Stimulated activated CD8-positive, alpha-beta memory T cell treated with anti-CD3 and anti-CD28 coated beads, Interleukin-2, amount 100 ng/mL, for 1 hour (primary cell): ENCODE results near the gene HLA-G.
A peak's percentile ranks its signal among the peaks of the same experiment; 100 is the strongest.
"Not testable (repeated sequence)": the region's sequence is repeated elsewhere in the genome, so short reads cannot be mapped to it uniquely, and the experiment has no call there.

Source experiments
- DNase-seq, 2 donors: peaks; one replicate each; pipeline ENCODE4 v3.0.0-alpha.2; 2020; ENCODE audit warnings: low read depth in 2 of 2

HLA-G gene

GRCh38 chr6:29827579-29828470 lies at the start of gene HLA-G:
Gene HLA-G, plus strand, starts transcription at chr6:29827825. Its CDS starts 20 bp downstream, at chr6:29827845.
- DNase-seq = no peak

- not testable (repeated sequence) for DNase-seq
Observed at GRCh38 chr6:29780019-29780698, 47.5 kb upstream of the HLA-G start.

- no peak for DNase-seq
Observed at GRCh38 chr6:29789176-29789575, 38.4 kb upstream of the HLA-G start.

- no peak for DNase-seq
Observed at GRCh38 chr6:29790626-29791025, 37.0 kb upstream of the HLA-G start.

GRCh38 chr6:29791162-29791561 lies 36.5 kb upstream of the HLA-G start:
- no peak for DNase-seq

GRCh38 chr6:29791786-29792122 lies 35.9 kb upstream of the HLA-G start:
- no peak for DNase-seq

- DNase-seq = peak; percentile 61 to 68
Observed at GRCh38 chr6:29792123-29793035, 35.2 kb upstream of the HLA-G start.

- DNase-seq = no peak
Observed at GRCh38 chr6:29793036-29793356, 34.6 kb upstream of the HLA-G start.

- no peak for DNase-seq
Observed at GRCh38 chr6:29793796-29794195, 33.8 kb upstream of the HLA-G start.

- DNase-seq = no peak
Observed at GRCh38 chr6:29796026-29796425, 31.6 kb upstream of the HLA-G start.

- no peak for DNase-seq
Observed at GRCh38 chr6:29797135-29797534, 30.5 kb upstream of the HLA-G start.

GRCh38 chr6:29797966-29798365 lies 29.7 kb upstream of the HLA-G start:
- no peak for DNase-seq

GRCh38 chr6:29800254-29800653 lies 27.4 kb upstream of the HLA-G start:
- DNase-seq = no peak

- no peak for DNase-seq
Observed at GRCh38 chr6:29806387-29806786, 21.2 kb upstream of the HLA-G start.

- DNase-seq = no peak
Observed at GRCh38 chr6:29809249-29809648, 18.4 kb upstream of the HLA-G start.

GRCh38 chr6:29810371-29810770 lies 17.3 kb upstream of the HLA-G start:
- DNase-seq = no peak

- no peak for DNase-seq
Observed at GRCh38 chr6:29811377-29811776, 16.2 kb upstream of the HLA-G start.

- no peak for DNase-seq
Observed at GRCh38 chr6:29813066-29813465, 14.6 kb upstream of the HLA-G start.

- no peak for DNase-seq
Observed at GRCh38 chr6:29813809-29814208, 13.8 kb upstream of the HLA-G start.

GRCh38 chr6:29814379-29815117 lies 13.1 kb upstream of the HLA-G start:
- no peak for DNase-seq

- no peak for DNase-seq
Observed at GRCh38 chr6:29815118-29815750, 12.4 kb upstream of the HLA-G start.
